Fibroblast of lung (primary cell): ENCODE results near the gene KRR1. TPM values are rescaled to one million over a fixed set of nuclear protein-coding genes. Genes with fewer than 3 reads are reported as not detected.

Experiments used
- DNase-seq, 2 donors: peaks; one replicate each; pipeline versions ENCODE4 v3.0.0 to v3.0.0-alpha.2; 2010; ENCODE audit warnings: low read depth in 2 of 2
- H2AFZ ChIP-seq: 2 replicates; pipeline ENCODE4 v1.5.1; 2012; ENCODE audit warnings: low read length, control low read depth, inconsistent platforms
- H3K27ac ChIP-seq: 2 replicates; pipeline ENCODE4 v1.5.1; 2011; ENCODE audit warnings: low read length, control low read depth; ENCODE audit not compliant: insufficient read depth
- H3K27me3 ChIP-seq: 2 replicates; pipeline ENCODE4 v1.5.1; 2011; ENCODE audit warnings: mild to moderate bottlenecking, low read length; ENCODE audit not compliant: control insufficient read depth, insufficient read depth
- H3K36me3 ChIP-seq: 2 replicates; pipeline ENCODE4 v1.5.1; 2011; ENCODE audit warnings: low read length; ENCODE audit not compliant: control insufficient read depth, insufficient read depth
- H3K4me1 ChIP-seq: 2 replicates; pipeline ENCODE4 v1.5.1; 2011; ENCODE audit warnings: low read length; ENCODE audit not compliant: control insufficient read depth, insufficient read depth; ENCODE audit errors: extremely low read depth
- H3K4me2 ChIP-seq: 2 replicates; pipeline ENCODE4 v1.5.1; 2011; ENCODE audit warnings: low read length, control low read depth; ENCODE audit not compliant: insufficient read depth; ENCODE audit errors: extremely low read depth
- H3K4me3 ChIP-seq, 4 experiments: fragments of 200-600 bp in 1 of 4; sonication (generic) in 1 of 4; replicated peaks in 1 of 4; 2 replicates each; pipeline ENCODE4 v1.5.1; 2011 to 2016; ENCODE audit warnings: low read length in 4 of 4, low read depth in 3 of 4, mild to moderate bottlenecking in 3 of 4, control low read depth in 2 of 4, inconsistent platforms in 1 of 4, mixed read lengths in 1 of 4; ENCODE audit not compliant: insufficient read depth in 1 of 4; ENCODE audit errors: control extremely low read depth in 1 of 4
- H3K79me2 ChIP-seq: 2 replicates; pipeline ENCODE4 v1.5.1; 2012; ENCODE audit warnings: mild to moderate bottlenecking, low read length, inconsistent platforms; ENCODE audit not compliant: control insufficient read depth, insufficient read depth
- H3K9ac ChIP-seq: 2 replicates; pipeline ENCODE4 v1.5.1; 2011; ENCODE audit warnings: mild to moderate bottlenecking, low read length, control low read depth; ENCODE audit not compliant: insufficient read depth
- H3K9me3 ChIP-seq: 2 replicates; pipeline ENCODE4 v1.5.1; 2012; ENCODE audit warnings: low read depth, low read length; ENCODE audit not compliant: control insufficient read depth, insufficient read depth
- H4K20me1 ChIP-seq: 2 replicates; pipeline ENCODE4 v1.5.1; 2011; ENCODE audit warnings: low read length; ENCODE audit not compliant: control insufficient read depth, insufficient read depth; ENCODE audit errors: extremely low read depth
- EZH2 ChIP-seq: IDR thresholded peaks from 2 replicates; pipeline ENCODE4 v1.5.1; 2012; ENCODE audit warnings: low read length, control low read depth, mild to moderate bottlenecking; ENCODE audit errors: missing control alignments
- polyA plus RNA-seq, 2 donors: library from polyadenylated mRNA; depleted of rRNA in 1 of 2; stranded (reverse) in 1 of 2; unstranded in 1 of 2; fragments of >200 nt; gene quantifications; 2 replicates each; pipeline ENCODE4 v1.2.1, GENCODE V29; 2011 to 2012; ENCODE audit warnings: missing spikeins in 1 of 2
- total RNA-seq: library from RNA; depleted of rRNA; stranded (reverse); fragments of >200 nt; gene quantifications from 2 replicates; pipeline ENCODE4 v1.2.1, GENCODE V29; 2014
- TF ChIP-seq, protein P1 (sequence below), 2 donors: IDR thresholded peaks in 1 of 2; conservative IDR thresholded peaks in 1 of 2; 1 replicate in 1 of 2; 2 replicates in 1 of 2; pipeline ENCODE4 v1.5.1; 2011 to 2012; ENCODE audit warnings: low read length in 2 of 2, control low read depth in 1 of 2, inconsistent platforms in 1 of 2, low read depth in 1 of 2, mild to moderate bottlenecking in 1 of 2

KRR1 gene
- total and polyA plus RNA-seq, 2 donors (not counting 1 experiment from before 2014, with no cell fraction given): 46.9 to 49.7 TPM

GRCh38 chr12:75477137-75477536 lies 34.3 kb downstream of the KRR1 start:
- peaks cover 10% of the 10 kb centered on the region for H3K79me2 ChIP-seq
- H3K9me3 ChIP-seq: no peaks in the 10 kb centered on the region
- peaks cover 7% of the 10 kb centered on the region for H3K4me1 ChIP-seq
- no peaks in the 10 kb centered on the region for H4K20me1 ChIP-seq
- H2AFZ ChIP-seq: no peak overlapping the region
- DNase-seq: no peak
- H3K4me3 ChIP-seq: no peak overlapping the region
- TF ChIP-seq, protein P1, sequence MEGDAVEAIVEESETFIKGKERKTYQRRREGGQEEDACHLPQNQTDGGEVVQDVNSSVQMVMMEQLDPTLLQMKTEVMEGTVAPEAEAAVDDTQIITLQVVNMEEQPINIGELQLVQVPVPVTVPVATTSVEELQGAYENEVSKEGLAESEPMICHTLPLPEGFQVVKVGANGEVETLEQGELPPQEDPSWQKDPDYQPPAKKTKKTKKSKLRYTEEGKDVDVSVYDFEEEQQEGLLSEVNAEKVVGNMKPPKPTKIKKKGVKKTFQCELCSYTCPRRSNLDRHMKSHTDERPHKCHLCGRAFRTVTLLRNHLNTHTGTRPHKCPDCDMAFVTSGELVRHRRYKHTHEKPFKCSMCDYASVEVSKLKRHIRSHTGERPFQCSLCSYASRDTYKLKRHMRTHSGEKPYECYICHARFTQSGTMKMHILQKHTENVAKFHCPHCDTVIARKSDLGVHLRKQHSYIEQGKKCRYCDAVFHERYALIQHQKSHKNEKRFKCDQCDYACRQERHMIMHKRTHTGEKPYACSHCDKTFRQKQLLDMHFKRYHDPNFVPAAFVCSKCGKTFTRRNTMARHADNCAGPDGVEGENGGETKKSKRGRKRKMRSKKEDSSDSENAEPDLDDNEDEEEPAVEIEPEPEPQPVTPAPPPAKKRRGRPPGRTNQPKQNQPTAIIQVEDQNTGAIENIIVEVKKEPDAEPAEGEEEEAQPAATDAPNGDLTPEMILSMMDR (conservative IDR thresholded peaks at IDR 0.05 in 1 of 2, IDR thresholded peaks at IDR 0.05 in 1 of 2; ENCODE audit: low read depth in 1 of 2, low read length in 2 of 2): no peak
- H3K9ac ChIP-seq: no peak overlapping the region
- H3K36me3 ChIP-seq: no peaks in the 10 kb centered on the region
- no peak overlapping the region for H3K4me2 ChIP-seq
- no peaks in the 10 kb centered on the region for H3K27me3 ChIP-seq
- H3K27ac ChIP-seq: no peak overlapping the region

DNA sequence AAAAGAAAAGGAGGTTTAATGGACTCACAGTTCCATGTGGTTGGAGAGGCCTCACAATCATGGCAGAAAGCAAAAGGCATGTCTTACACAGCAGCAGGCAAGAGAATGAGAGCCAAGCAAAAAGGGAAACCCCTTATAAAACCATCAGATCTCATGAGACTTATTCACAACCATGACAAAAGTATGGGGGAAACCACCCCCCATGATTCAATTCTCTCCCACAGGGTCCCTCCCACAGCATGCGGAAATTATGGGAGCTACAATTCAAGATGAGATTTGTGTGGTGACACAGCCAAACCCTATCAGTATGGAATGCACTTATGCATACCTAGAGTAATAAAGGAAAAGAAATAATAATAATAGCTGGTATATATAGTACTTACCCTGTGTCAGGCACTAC lies 35.3 kb downstream of the KRR1 start:
- Histone ChIP-seq H2AFZ (no peak overlapping the region), H3K79me2 (no peaks in the 10 kb centered on the region), H3K36me3 (no peaks in the 10 kb centered on the region), H3K27ac (no peak overlapping the region), H3K27me3 (no peaks in the 10 kb centered on the region), H3K4me1 (peaks cover 7% of the 10 kb centered on the region), H4K20me1 (no peaks in the 10 kb centered on the region), H3K4me2 (no peak overlapping the region), H3K9ac (no peak overlapping the region), H3K4me3 (no peak overlapping the region), H3K9me3 (no peaks in the 10 kb centered on the region)
- no peak for DNase-seq
- TF ChIP-seq EZH2: no peak
- TF ChIP-seq, protein P1 (conservative IDR thresholded peaks at IDR 0.05 in 1 of 2, IDR thresholded peaks at IDR 0.05 in 1 of 2; ENCODE audit: low read depth in 1 of 2, low read length in 2 of 2): no peak

DNA sequence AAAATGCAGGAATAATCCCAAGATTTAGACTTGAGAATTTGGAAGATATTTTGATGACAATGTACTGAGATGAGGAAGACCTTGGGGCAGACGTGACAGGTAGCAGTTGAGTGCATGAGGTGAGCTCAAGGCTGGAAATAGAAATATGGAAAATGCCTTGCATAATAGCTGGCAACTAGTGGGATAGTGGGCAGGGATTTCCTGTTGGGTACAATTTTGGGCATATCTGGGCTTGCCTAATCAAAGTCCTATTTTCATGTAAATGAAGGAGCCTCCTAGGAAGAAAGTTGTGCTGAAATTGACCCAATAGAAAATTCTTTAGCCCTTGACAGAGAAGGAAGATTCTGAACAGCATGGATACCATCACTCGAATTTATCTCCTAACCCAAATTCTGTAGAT lies 37.3 kb downstream of the KRR1 start:
- Histone ChIP-seq H3K4me3 (no peak overlapping the region), H3K9me3 (no peaks in the 10 kb centered on the region), H3K4me2 (no peak overlapping the region), H3K36me3 (no peaks in the 10 kb centered on the region), H4K20me1 (no peaks in the 10 kb centered on the region), H3K79me2 (no peaks in the 10 kb centered on the region), H2AFZ (no peak overlapping the region), H3K9ac (no peak overlapping the region), H3K27me3 (no peaks in the 10 kb centered on the region), H3K27ac (no peak overlapping the region), H3K4me1 (peaks cover under 1% of the 10 kb centered on the region)
- TF ChIP-seq, protein P1 (conservative IDR thresholded peaks at IDR 0.05 in 1 of 2, IDR thresholded peaks at IDR 0.05 in 1 of 2; ENCODE audit: low read depth in 1 of 2, low read length in 2 of 2): no peak
- TF ChIP-seq EZH2: no peak
- no peak for DNase-seq
